ENCODE results near the gene SMCO4.
"Not testable (repeated sequence)": the region's sequence is repeated elsewhere in the genome, so short reads cannot be mapped to it uniquely, and the experiment has no call there.

Gene SMCO4

DNA sequence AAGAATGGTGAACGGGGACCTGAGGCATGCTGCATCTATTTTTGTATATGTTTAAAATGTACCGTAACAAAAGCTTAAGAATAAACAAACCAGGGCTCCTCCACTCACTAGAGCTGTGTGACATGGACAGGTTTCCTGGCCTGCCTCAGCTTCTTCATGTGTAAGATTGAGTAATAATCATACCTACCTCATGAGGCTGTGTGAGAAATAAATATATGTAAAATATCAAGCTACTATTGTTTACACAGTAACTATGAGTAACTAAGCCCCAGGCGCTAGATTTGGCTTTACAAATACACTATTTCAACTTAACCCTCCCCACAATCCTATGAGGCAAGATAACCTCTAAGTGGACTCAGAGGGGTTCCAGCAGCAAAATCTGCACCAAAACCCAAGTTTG is 66.4 kb downstream of the SMCO4 start:
- no peak for DNase-seq (ENCODE audit: low read depth in 2 of 2)

DNA sequence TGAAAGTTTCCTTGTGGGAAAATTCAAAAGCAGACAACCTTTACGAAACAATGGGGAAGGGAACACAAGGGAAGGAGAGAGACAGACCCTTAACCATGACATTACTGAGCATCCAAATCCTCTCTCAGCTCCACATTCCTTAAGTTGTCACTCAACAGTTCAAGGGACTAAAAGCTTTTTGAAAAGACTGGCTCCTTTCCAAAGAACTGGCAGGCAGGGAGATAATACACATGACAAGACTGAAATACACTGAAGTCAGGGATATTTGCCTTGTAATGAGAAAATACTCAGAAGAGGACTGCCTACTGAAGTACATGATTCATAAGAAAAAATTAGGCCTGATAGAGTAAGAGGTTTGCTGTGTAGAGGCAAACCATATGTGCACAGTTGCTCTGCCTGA is 69.1 kb downstream of the SMCO4 start:
- no peak for DNase-seq (ENCODE audit: low read depth in 2 of 2)

DNA sequence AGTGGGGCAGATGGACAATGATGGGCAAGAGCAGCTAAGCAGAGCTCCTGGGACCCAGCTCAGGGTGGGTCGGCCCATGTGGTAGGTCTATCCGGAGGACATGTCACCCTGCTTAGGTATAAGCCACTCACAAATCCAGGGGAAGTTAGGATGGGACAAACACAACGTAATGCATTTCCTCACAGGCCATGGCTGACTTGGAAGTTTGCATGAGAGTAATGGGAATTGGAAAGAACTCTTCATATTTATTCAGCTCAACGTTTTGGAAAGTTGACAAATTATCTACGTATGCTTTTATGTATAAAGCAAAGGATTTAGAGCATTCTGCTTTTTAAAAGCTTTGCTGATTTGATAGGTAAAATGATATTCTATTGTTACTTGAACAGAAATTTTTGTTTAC is 74.9 kb downstream of the SMCO4 start:
- no peak for DNase-seq (ENCODE audit: low read depth in 2 of 2)

DNA sequence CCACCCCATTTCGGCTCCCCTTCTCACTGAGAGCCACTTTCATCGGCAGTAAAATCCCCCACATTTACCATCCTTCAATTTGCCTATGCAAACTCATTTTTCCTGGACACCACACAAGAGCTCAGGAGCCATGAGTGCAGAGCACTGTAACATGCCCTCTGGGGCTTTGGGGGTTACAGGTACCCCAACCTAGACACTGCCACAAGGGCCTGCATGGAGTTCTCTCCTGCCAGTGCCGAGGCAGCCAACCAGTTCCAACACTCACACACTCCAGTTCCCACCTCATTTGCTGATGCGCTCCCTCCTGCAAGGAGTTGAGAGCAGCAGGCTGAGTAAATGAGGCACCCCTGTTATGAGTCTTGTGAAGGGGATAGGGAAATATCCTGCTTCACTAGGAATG is 76.1 kb downstream of the SMCO4 start:
- no peak for DNase-seq (ENCODE audit: low read depth in 2 of 2)

DNA sequence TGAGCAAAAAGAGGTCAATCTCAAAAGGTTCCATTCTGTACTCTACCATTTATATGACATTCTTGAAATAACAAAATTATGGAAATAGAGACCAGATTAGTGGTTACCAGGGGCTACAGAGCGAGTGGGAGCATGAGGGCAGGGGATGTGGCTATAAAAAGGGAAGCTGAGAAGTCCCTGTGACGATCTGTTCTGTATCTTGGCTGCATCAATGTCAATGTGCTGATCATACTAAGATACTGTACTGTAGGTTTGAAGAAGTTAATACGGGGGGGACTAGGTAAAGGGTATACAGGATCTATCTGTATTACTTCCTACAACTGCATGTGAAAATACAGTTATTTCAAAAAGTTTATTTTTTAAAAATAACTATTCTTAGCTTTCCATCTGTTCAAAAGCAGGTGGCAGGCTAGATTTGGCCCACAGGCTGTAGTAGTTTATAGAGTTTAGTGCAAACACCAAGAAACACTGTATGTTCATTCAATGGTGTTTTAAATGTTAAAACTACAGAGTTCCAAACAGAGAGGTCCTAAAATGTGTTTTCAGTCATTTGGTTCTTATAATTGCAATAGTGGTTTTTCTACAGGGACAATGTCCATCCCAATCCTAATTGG is 78.2 kb downstream of the SMCO4 start:
- DNase-seq (ENCODE audit: low read depth in 2 of 2): no peak

DNA sequence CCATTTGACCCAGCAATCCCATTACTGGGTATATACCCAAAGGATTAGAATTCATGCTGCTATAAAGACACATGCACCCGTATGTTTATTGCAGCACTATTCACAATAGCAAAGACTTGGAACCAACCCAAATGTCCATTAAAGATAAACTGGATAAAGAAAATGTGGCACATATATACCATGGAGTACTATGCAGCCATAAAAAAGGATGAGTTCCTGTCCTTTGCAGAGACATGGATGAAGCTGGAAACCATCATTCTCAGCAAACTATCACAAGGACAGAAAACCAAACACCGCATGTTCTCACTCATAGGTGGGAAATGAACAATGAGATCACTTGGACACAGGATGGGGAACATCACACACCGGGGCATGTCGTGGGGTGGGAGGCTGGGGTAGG is 79.5 kb downstream of the SMCO4 start:
- not testable (repeated sequence) for DNase-seq (ENCODE audit: low read depth in 2 of 2)

DNA sequence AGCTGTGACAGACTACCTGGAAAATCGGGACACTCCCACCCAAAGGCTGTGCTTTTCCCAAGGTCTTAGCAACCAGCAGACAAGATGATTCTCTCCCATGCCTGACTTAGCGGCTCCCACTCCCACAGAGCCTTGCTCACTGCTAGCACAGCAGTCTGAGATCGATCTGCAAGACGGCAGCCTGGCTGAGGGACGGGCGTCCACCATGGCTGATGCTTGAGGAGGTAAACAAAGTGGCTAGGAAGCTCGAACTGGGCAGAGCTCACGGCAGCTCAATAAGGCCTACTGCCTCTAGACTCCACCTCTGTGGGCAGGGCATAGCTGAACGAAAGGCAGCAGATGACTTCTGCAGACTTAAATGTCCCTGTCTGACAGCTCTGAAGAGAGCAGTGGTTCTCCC is 84.9 kb downstream of the SMCO4 start:
- DNase-seq (ENCODE audit: low read depth in 2 of 2): no peak

DNA sequence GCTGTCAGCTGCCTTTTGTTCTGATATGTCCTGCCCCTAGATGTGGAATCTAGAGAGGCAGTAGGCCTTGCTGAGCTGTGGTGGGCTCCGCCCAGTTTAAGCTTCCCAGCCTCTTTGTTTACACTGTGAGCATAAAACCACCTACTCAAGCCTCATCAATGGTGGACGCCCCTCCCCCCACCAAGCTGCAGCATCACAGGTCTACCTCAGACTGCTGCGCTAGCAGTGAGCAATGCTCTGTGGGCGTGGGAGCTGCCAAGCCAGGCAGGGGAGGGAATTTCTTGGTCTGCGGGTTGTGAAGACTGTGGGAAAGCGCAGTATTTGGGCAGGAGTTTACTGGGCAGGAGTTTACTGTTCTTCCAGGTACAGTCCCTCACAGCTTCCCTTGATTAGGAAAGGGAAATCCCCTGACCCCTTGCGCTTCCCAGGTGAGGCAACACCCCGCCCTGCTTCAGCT is 98.5 kb downstream of the SMCO4 start:
- no peak for DNase-seq (ENCODE audit: low read depth in 2 of 2)

DNA sequence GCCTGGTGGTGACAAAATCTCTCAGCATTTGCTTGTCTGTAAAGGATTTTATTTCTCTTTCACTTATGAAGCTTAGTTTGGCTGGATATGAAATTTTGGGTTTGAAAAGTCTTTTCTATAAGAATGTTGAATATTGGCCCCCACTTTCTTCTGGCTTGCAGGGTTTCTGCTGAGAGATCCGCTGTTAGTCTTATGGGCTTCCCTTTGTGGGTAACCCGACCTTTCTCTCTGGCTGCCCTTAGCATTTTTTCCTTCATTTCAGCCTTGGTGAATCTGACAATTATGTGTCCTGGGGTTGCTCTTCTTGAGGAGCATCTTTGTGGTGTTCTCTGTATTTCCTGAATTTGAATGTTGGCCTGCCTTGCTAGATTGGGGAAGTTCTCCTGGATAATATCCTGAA is 100.0 kb downstream of the SMCO4 start:
- not testable (repeated sequence) for DNase-seq (ENCODE audit: low read depth in 2 of 2)

DNA sequence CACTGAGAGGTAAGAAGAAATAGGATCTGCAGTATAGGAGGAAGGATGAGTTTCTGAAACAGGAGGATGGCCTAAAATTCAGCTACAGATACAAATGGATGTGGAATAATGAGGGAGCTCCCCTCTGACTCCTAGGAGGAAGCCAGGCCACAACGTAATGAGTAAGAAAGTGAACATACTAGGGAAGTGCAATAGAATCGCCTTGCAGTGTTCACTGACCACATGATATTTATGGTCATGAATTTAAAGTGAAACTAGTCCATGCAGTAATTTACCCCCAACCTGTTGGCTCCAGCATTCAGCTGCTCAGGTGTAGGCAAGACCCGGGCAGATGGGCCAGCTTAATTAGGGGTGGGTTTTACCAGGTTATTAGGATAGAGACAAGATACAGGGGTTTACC is 110.9 kb downstream of the SMCO4 start:
- DNase-seq (ENCODE audit: low read depth in 2 of 2): no peak
